PC-9 (cell line): ENCODE data around the gene C3orf20. TPM values are rescaled to one million over a fixed set of nuclear protein-coding genes. Genes with fewer than 3 reads are reported as not detected.
A peak's percentile ranks its signal among the peaks of the same experiment; 100 is the strongest.

Experiments
- BruUV-seq: library from RNA; stranded (reverse); fragments of 400-500 nt; replicated peaks from 2 replicates; lab custom pipeline; 2021; lab: Mats Ljungman, UMichigan
- CTCF ChIA-PET: fragments of 300-600 bp; sonication (Branson Sonifier 250); formaldehyde crosslinking; loops from one replicate; lab custom pipeline; 2022; ENCODE audit warnings: antibody characterized with exemption; lab: Charles Lee
- POLR2A ChIA-PET: fragments of 300-600 bp; sonication (Branson Sonifier 250); formaldehyde crosslinking; loops from one replicate; lab custom pipeline; 2022; ENCODE audit warnings: antibody characterized with exemption; ENCODE audit not compliant: unreplicated experiment; lab: Charles Lee
- DNase-seq, 2 experiments: peaks; one replicate each; pipeline versions ENCODE4 v3.0.0 to v3.0.0-alpha.2; 2015 to 2022; ENCODE audit warnings: mixed read lengths in 1 of 2
- H2AFZ ChIP-seq: fragments of 200-600 bp; sonication (generic); 2 replicates; pipeline ENCODE4 v1.8.1; 2017; ENCODE audit warnings: antibody characterized with exemption
- H3F3A ChIP-seq: fragments of 200-600 bp; sonication (generic); 2 replicates; pipeline ENCODE4 v1.8.1; 2017; ENCODE audit warnings: antibody characterized with exemption, mild to moderate bottlenecking, low read depth; ENCODE audit not compliant: insufficient read depth
- H3K27ac ChIP-seq: fragments of 200-600 bp; sonication (generic); 2 replicates; pipeline ENCODE4 v1.6.1; 2016; ENCODE audit warnings: mixed run types
- H3K27me3 ChIP-seq: fragments of 200-600 bp; sonication (generic); 2 replicates; pipeline ENCODE4 v1.6.1; 2016; ENCODE audit warnings: low read depth, mixed run types; ENCODE audit not compliant: insufficient read depth
- H3K36me3 ChIP-seq: fragments of 200-600 bp; sonication (generic); 2 replicates; pipeline ENCODE4 v1.6.1; 2016; ENCODE audit warnings: low read depth, mixed run types
- H3K4me1 ChIP-seq: fragments of 200-600 bp; sonication (generic); replicated peaks from 2 replicates; pipeline ENCODE4 v1.6.1; 2016; ENCODE audit warnings: mixed run types; ENCODE audit not compliant: insufficient read depth
- H3K4me2 ChIP-seq: fragments of 200-600 bp; sonication (generic); 2 replicates; pipeline ENCODE4 v1.6.1; 2017; ENCODE audit warnings: mixed run types
- H3K4me3 ChIP-seq: fragments of 200-600 bp; sonication (generic); 2 replicates; pipeline ENCODE4 v1.6.1; 2016; ENCODE audit warnings: mixed run types
- H3K79me2 ChIP-seq: fragments of 200-600 bp; sonication (generic); 2 replicates; pipeline ENCODE4 v1.6.1; 2017; ENCODE audit warnings: low read depth, mixed run types
- H3K9me2 ChIP-seq: fragments of 200-600 bp; sonication (generic); 2 replicates; pipeline ENCODE4 v1.8.1; 2017; ENCODE audit warnings: mild to moderate bottlenecking; ENCODE audit not compliant: insufficient read depth
- H3K9me3 ChIP-seq: fragments of 200-600 bp; sonication (generic); 2 replicates; pipeline ENCODE4 v1.8.1; 2016; ENCODE audit warnings: low read depth; ENCODE audit not compliant: insufficient read depth
- H4K20me1 ChIP-seq: fragments of 200-600 bp; sonication (generic); 2 replicates; pipeline ENCODE4 v1.8.1; 2017; ENCODE audit not compliant: insufficient read depth
- CTCF ChIP-seq: fragments of 200-600 bp; sonication (generic); conservative IDR thresholded peaks from 2 replicates; pipeline ENCODE4 v1.6.1; 2017; ENCODE audit warnings: mixed run types, antibody characterized with exemption, mild to moderate bottlenecking, moderate library complexity
- EZH2 ChIP-seq: fragments of 200-600 bp; sonication (generic); IDR thresholded peaks from 2 replicates; pipeline ENCODE4 v1.8.0; 2017; ENCODE audit warnings: antibody characterized with exemption, low read depth
- intact Hi-C: fragments of 100-400 bp; cut with micrococcal nuclease; formaldehyde crosslinking; loops from one replicate; pipeline ENCODE4 v1.10.0; 2022; ENCODE audit not compliant: unreplicated experiment
- total RNA-seq: library from RNA; stranded (reverse); gene quantifications from 2 replicates; pipeline ENCODE4 v1.2.3, GENCODE V29; 2021

C3orf20 gene
- total RNA-seq, 1 experiment from 2014 or later: not detected

DNA sequence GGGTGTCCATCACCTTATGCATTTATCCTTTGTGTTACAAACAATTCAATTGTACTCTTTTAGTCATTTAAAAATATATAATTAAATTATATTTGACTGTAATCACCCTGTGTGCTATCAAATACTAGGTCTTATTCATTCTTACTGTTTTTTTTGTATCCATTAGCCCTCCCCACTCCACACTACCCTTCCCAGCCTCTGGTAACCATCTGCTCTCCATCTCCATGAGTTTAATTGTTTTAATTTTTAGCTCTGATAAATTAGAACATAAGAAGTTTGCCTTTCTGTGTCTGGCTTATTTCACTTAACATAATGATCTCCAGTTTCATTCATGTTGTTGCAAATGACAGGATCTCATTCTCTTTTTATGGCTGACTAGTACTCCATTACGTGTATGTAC is 16.8 kb downstream of the C3orf20 start:
- Histone ChIP-seq H3K9me3 (0 out of 2 replicates have a peak, but pooled peaks cover 4% of the 10 kb centered on the region), H3K4me2 (no peak overlapping the region), H3K36me3 (no peaks in the 10 kb centered on the region), H3K79me2 (no peaks in the 10 kb centered on the region), H2AFZ (no peak overlapping the region), H3K9me2 (no peaks in the 10 kb centered on the region), H3K27ac (no peak overlapping the region), H3F3A (no peaks in the 10 kb centered on the region), H3K4me3 (no peak overlapping the region), H4K20me1 (no peaks in the 10 kb centered on the region), H3K27me3 (peaks cover 53% of the 10 kb centered on the region), H3K4me1 (no peaks in the 10 kb centered on the region)
- ChIA-PET CTCF (no interaction called here), POLR2A (interaction anchor here (0.7 kb wide), 1 partner anchor 23 kb away, joined by 9 read pairs; no protein-coding TSS in a partner anchor)
- no peak for DNase-seq
- intact Hi-C loops: no loop called here
- TF ChIP-seq EZH2 (no peak), CTCF (no peak)
- BruUV-seq: no TSS peak

GRCh38 chr3:14698601-14699244 is 23.8 kb downstream of the C3orf20 start:
- TF ChIP-seq CTCF (no peak), EZH2 (no peak)
- no peaks in the 10 kb centered on the region for H3K36me3 ChIP-seq
- DNase-seq: peak in 1 of 2 experiments; percentile 39
- no peak overlapping the region for H3K4me2 ChIP-seq
- H3K9me3 ChIP-seq: no peaks in the 10 kb centered on the region
- POLR2A ChIA-PET: no interaction called here
- intact Hi-C loops: no loop called here
- no peaks in the 10 kb centered on the region for H3K4me1 ChIP-seq
- no peaks in the 10 kb centered on the region for H3F3A ChIP-seq
- no peaks in the 10 kb centered on the region for H4K20me1 ChIP-seq
- CTCF ChIA-PET: no interaction called here
- no peaks in the 10 kb centered on the region for H3K9me2 ChIP-seq
- no TSS peak for BruUV-seq
- no peaks in the 10 kb centered on the region for H3K79me2 ChIP-seq
- H2AFZ ChIP-seq: no peak overlapping the region
- H3K27me3 ChIP-seq: peaks cover 16% of the 10 kb centered on the region
- H3K27ac ChIP-seq: no peak overlapping the region
- H3K4me3 ChIP-seq: no peak overlapping the region

- Histone ChIP-seq H3K27ac (no peak overlapping the region), H3K4me1 (no peaks in the 10 kb centered on the region), H3K79me2 (no peaks in the 10 kb centered on the region), H3K9me3 (no peaks in the 10 kb centered on the region), H3K9me2 (no peaks in the 10 kb centered on the region), H3K4me3 (no peak overlapping the region), H3F3A (no peaks in the 10 kb centered on the region), H3K36me3 (no peaks in the 10 kb centered on the region), H4K20me1 (no peaks in the 10 kb centered on the region), H3K4me2 (no peak overlapping the region), H2AFZ (no peak overlapping the region), H3K27me3 (peaks cover 13% of the 10 kb centered on the region)
- ChIA-PET POLR2A (no interaction called here), CTCF (no interaction called here)
- DNase-seq: no peak
- intact Hi-C loops: no loop called here
- BruUV-seq: no TSS peak
- TF ChIP-seq EZH2 (no peak), CTCF (no peak)
Observed at GRCh38 chr3:14699643-14700042, 24.7 kb downstream of the C3orf20 start.
